B cell (primary cell): ENCODE data around the gene PCDHA8. TPM values are rescaled to one million over a fixed set of nuclear protein-coding genes. Genes with fewer than 3 reads are reported as not detected.
"Not testable (repeated sequence)": the region's sequence is repeated elsewhere in the genome, so short reads cannot be mapped to it uniquely, and the experiment has no call there.

Source experiments
- ATAC-seq: fragments of 200-7000 bp; cut with Tn5 transposase; one replicate; pipeline ENCODE4 v1.10.0; 2021; ENCODE audit warnings: low read depth, mild to moderate bottlenecking, moderate number of reproducible peaks, moderate library complexity
- CTCF ChIA-PET: fragments of 350-600 bp; sonication (Branson Sonifier 250); formaldehyde crosslinking; loops from one replicate; lab custom pipeline; 2021; ENCODE audit warnings: antibody characterized with exemption, inconsistent platforms; lab: Charles Lee
- POLR2A ChIA-PET: fragments of 350-600 bp; sonication (Branson Sonifier 250); formaldehyde crosslinking; loops from one replicate; lab custom pipeline; 2021; ENCODE audit warnings: antibody characterized with exemption; lab: Charles Lee
- DNase-seq: peaks from one replicate; pipeline ENCODE4 v3.0.0; 2013
- H2AFZ ChIP-seq: 2 replicates; pipeline ENCODE4 v1.6.1; 2012; ENCODE audit warnings: mild to moderate bottlenecking, low read depth, low read length; ENCODE audit not compliant: insufficient read depth, poor library complexity, severe bottlenecking
- H3K27ac ChIP-seq, 2 donors: 1 replicate in 1 of 2; 2 replicates in 1 of 2; pipeline ENCODE4 v1.5.1; 2012 to 2013; ENCODE audit warnings: low read length in 2 of 2, mild to moderate bottlenecking in 2 of 2, moderate library complexity in 1 of 2
- H3K27me3 ChIP-seq, 4 experiments: fragments of 200-600 bp in 1 of 4; sonication (generic) in 1 of 4; replicated peaks in 1 of 4; 1 replicate in 2 of 4; 2 replicates in 2 of 4; pipeline versions ENCODE4 v1.6.1 to v1.7.0; 2013 to 2016; ENCODE audit warnings: low read length in 3 of 4, mild to moderate bottlenecking in 2 of 4, mixed read lengths in 1 of 4, moderate library complexity in 1 of 4; ENCODE audit not compliant: insufficient read depth in 4 of 4, control insufficient read depth in 3 of 4; ENCODE audit errors: control extremely low read depth in 1 of 4
- H3K36me3 ChIP-seq, 2 experiments: replicated peaks in 1 of 2; 1 replicate in 1 of 2; 2 replicates in 1 of 2; pipeline versions ENCODE4 v1.6.1 to v1.7.1; 2013; ENCODE audit warnings: low read length in 1 of 2; ENCODE audit not compliant: insufficient read depth in 2 of 2, control insufficient read depth in 1 of 2; ENCODE audit errors: control extremely low read depth in 1 of 2, extremely low read depth in 1 of 2
- H3K4me1 ChIP-seq, 2 donors: fragments of 200-600 bp in 1 of 2; sonication (generic) in 1 of 2; 1 replicate in 1 of 2; 2 replicates in 1 of 2; pipeline versions ENCODE4 v1.5.1 to v1.6.1; 2013 to 2017; ENCODE audit warnings: low read length in 2 of 2; ENCODE audit not compliant: control insufficient read depth in 2 of 2, insufficient read depth in 2 of 2
- H3K4me2 ChIP-seq: replicated peaks from 2 replicates; pipeline ENCODE3; 2012; ENCODE audit warnings: mild to moderate bottlenecking, low read depth, low read length; ENCODE audit not compliant: poor library complexity, severe bottlenecking
- H3K4me3 ChIP-seq, 5 experiments: fragments of 200-600 bp in 1 of 5; sonication (generic) in 1 of 5; 1 replicate in 3 of 5; 2 replicates in 2 of 5; pipeline versions ENCODE4 v1.5.1 to v1.7.0; 2011 to 2016; ENCODE audit warnings: low read length in 4 of 5, mild to moderate bottlenecking in 4 of 5, low read depth in 2 of 5, control low read depth in 1 of 5, moderate library complexity in 1 of 5; ENCODE audit not compliant: insufficient read depth in 1 of 5; ENCODE audit errors: control extremely low read depth in 1 of 5, extremely low read depth in 1 of 5
- H3K79me2 ChIP-seq: fragments of 200-600 bp; sonication (generic); one replicate; pipeline ENCODE4 v1.6.0; 2016; ENCODE audit warnings: low read length; ENCODE audit not compliant: control insufficient read depth, insufficient read depth
- H3K9ac ChIP-seq: fragments of 200-600 bp; sonication (generic); 2 replicates; pipeline ENCODE4 v1.6.1; 2017; ENCODE audit warnings: mild to moderate bottlenecking, low read length, moderate library complexity
- H3K9me3 ChIP-seq, 3 donors: one replicate each; pipeline versions ENCODE4 v1.6.1 to v1.7.1; 2013; ENCODE audit warnings: low read length in 2 of 3; ENCODE audit not compliant: control insufficient read depth in 2 of 3, insufficient read depth in 1 of 3; ENCODE audit errors: control extremely low read depth in 1 of 3
- H4K20me1 ChIP-seq: 2 replicates; pipeline ENCODE4 v1.6.0; 2012; ENCODE audit warnings: mild to moderate bottlenecking, low read length; ENCODE audit not compliant: insufficient read depth, control insufficient read depth, poor library complexity, severe bottlenecking
- H3K27ac Mint-ChIP-seq: one replicate; pipeline ENCODE4 v1.8.0; 2021; ENCODE audit warnings: mixed read lengths
- H3K27me3 Mint-ChIP-seq: one replicate; pipeline ENCODE4 v1.8.0; 2021; ENCODE audit warnings: mixed read lengths
- H3K4me1 Mint-ChIP-seq: one replicate; pipeline ENCODE4 v1.8.0; 2021; ENCODE audit warnings: mixed read lengths
- H3K4me3 Mint-ChIP-seq: one replicate; pipeline ENCODE4 v1.8.0; 2021; ENCODE audit warnings: mixed read lengths
- H3K9me3 Mint-ChIP-seq: one replicate; pipeline ENCODE4 v1.8.0; 2022; ENCODE audit warnings: mixed read lengths; ENCODE audit not compliant: insufficient read depth
- EZH2 ChIP-seq: IDR thresholded peaks from 2 replicates; pipeline ENCODE4 v1.6.1; 2012; ENCODE audit warnings: borderline replicate concordance, low read depth, mild to moderate bottlenecking, moderate library complexity, low read length; ENCODE audit not compliant: insufficient read depth, poor library complexity, severe bottlenecking
- WGBS: methylation state at CpG from one replicate; pipeline ENCODE4 v1.1.5; 2013; ENCODE audit warnings: missing lambda C conversion rate; ENCODE audit not compliant: insufficient coverage; 5-methylcytosine and 5-hydroxymethylcytosine counted together
- intact Hi-C: fragments of 100-400 bp; cut with micrococcal nuclease; formaldehyde crosslinking; loops from one replicate; pipeline ENCODE4 v1.10.0; 2022
- polyA plus RNA-seq: library from polyadenylated mRNA; depleted of rRNA; stranded (reverse); fragments of >200 nt; gene quantifications from 2 replicates; pipeline ENCODE4 v1.2.3, GENCODE V29; 2012
- total RNA-seq, 2 donors: library from RNA; stranded (reverse); fragments of 120-200 nt in 1 of 2; gene quantifications; 1 replicate in 1 of 2; 2 replicates in 1 of 2; pipeline versions ENCODE4 v1.2.3 to v1.2.4, GENCODE V29; 2013 to 2022
- TF ChIP-seq, protein P1 (sequence below): fragments of 200-600 bp; IDR thresholded peaks from one replicate; pipeline ENCODE4 v1.8.0; 2022; ENCODE audit warnings: antibody characterized with exemption, mild to moderate bottlenecking

Gene PCDHA8
- total and polyA plus RNA-seq, 2 donors (not counting 1 experiment from before 2014, with no cell fraction given): not detected

- Histone ChIP-seq H3K36me3 (no peaks in the 10 kb centered on the region), H3K4me3 (no peak within 1 kb of the TSS), H3K79me2 (no peaks in the 10 kb centered on the region), H3K27me3 (peaks cover 0 to 10% (median 4%) of the 10 kb centered on the region in 4 experiments), H2AFZ (no peak within 1 kb of the TSS), H3K4me1 (no peaks in the 10 kb centered on the region), H3K9me3 (peaks cover 0 to 34% (median 7%) of the 10 kb centered on the region in 3 donors), H3K27ac (no peak within 1 kb of the TSS), H3K9ac (no peak within 1 kb of the TSS), H3K4me2 (no peak within 1 kb of the TSS), H4K20me1 (no peaks in the 10 kb centered on the region)
- ChIA-PET CTCF (no interaction called here), POLR2A (no interaction called here)
- TF ChIP-seq, protein P1, sequence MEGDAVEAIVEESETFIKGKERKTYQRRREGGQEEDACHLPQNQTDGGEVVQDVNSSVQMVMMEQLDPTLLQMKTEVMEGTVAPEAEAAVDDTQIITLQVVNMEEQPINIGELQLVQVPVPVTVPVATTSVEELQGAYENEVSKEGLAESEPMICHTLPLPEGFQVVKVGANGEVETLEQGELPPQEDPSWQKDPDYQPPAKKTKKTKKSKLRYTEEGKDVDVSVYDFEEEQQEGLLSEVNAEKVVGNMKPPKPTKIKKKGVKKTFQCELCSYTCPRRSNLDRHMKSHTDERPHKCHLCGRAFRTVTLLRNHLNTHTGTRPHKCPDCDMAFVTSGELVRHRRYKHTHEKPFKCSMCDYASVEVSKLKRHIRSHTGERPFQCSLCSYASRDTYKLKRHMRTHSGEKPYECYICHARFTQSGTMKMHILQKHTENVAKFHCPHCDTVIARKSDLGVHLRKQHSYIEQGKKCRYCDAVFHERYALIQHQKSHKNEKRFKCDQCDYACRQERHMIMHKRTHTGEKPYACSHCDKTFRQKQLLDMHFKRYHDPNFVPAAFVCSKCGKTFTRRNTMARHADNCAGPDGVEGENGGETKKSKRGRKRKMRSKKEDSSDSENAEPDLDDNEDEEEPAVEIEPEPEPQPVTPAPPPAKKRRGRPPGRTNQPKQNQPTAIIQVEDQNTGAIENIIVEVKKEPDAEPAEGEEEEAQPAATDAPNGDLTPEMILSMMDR: no peak
- no peak for TF ChIP-seq EZH2
- DNase-seq (no peak), ATAC-seq (no peak)
- Mint-ChIP-seq H3K4me3 (no peak within 1 kb of the TSS), H3K9me3 (peaks cover 3% of the 10 kb centered on the region), H3K4me1 (no peaks in the 10 kb centered on the region), H3K27ac (no peak within 1 kb of the TSS), H3K27me3 (peaks cover 22% of the 10 kb centered on the region)
- intact Hi-C loops: no loop called here
- 30% methylated on average over 3 of the region's 8 CpGs for WGBS
Measured at GRCh38 chr5:140833993-140834392, 7.0 kb upstream of the PCDHA8 start, which contains the start of gene PCDHA7. PCDHA7 (plus strand) TSS chr5:140834269; CDS start chr5:140834384, 115 bp downstream.

GRCh38 chr5:140834439-140835008 is 6.5 kb upstream of the PCDHA8 start:
- ATAC-seq, intact Hi-C loops, H3K9ac ChIP-seq, H3K36me3 ChIP-seq, H3K27ac ChIP-seq, H3K4me3 Mint-ChIP-seq, H3K4me1 Mint-ChIP-seq, H3K4me2 ChIP-seq, H3K4me1 ChIP-seq, DNase-seq, H3K4me3 ChIP-seq, H2AFZ ChIP-seq, CTCF ChIA-PET, POLR2A ChIA-PET, H3K27ac Mint-ChIP-seq, H3K9me3 Mint-ChIP-seq, H3K79me2 ChIP-seq, H4K20me1 ChIP-seq: not testable (repeated sequence)
- Histone ChIP-seq H3K27me3 (peaks cover 0 to 10% (median 4%) of the 10 kb centered on the region in 4 experiments), H3K9me3 (peaks cover 0 to 29% (median 7%) of the 10 kb centered on the region in 3 donors)
- 35% methylated on average over 21 of the region's 38 CpGs for whole genome bisulfite sequencing
- peaks cover 22% of the 10 kb centered on the region for H3K27me3 Mint-ChIP-seq
